HG03159 (cell line): ENCODE results near the gene MAGI1.

Experiments
- ATAC-seq: cut with Tn5 transposase; IDR thresholded peaks from one replicate; pipeline ENCODE4 v1.9.1; 2021; ENCODE audit warnings: mild to moderate bottlenecking, moderate library complexity; ENCODE audit not compliant: unreplicated experiment

The MAGI1 gene

DNA sequence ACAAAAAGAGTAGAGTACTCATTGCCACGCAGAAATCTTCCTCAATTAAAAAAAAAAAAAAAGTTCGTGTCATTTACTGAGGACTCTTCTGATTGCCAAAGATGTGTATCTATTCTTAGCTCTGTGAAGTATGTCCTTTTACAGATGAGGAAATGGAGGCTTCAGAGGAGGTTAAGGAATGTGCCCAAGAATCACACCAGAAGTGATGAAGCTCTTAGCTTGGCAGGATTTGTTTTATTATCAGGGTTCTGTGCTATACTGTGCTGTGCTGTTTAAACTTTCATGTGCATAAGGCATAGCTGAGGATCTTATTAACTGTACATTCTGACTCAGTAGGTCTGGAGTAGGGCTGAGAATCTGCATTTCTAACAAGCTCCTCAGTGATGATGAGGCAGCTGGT lies 685.8 kb downstream of the MAGI1 start:
- ATAC-seq, result no peak

DNA sequence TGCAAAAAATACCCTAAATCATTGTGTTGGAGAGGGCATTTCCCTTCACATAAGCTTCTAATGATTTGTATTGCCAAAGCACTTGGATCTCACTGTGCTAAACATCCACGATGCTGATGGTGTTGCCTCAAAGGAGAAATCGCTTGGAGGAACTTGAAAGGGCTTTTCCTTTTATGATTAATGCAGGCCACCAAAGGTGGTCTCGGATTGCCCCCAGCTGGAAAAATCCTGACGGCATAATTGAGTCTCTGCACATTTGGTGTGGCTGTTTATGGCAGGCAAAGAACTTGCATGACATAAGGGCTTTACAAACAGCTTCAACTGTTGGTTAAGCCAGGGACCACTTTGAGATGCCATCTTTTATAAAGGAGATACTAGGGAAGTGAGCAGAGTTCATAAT lies 687.0 kb downstream of the MAGI1 start:
- ATAC-seq, result no peak

DNA sequence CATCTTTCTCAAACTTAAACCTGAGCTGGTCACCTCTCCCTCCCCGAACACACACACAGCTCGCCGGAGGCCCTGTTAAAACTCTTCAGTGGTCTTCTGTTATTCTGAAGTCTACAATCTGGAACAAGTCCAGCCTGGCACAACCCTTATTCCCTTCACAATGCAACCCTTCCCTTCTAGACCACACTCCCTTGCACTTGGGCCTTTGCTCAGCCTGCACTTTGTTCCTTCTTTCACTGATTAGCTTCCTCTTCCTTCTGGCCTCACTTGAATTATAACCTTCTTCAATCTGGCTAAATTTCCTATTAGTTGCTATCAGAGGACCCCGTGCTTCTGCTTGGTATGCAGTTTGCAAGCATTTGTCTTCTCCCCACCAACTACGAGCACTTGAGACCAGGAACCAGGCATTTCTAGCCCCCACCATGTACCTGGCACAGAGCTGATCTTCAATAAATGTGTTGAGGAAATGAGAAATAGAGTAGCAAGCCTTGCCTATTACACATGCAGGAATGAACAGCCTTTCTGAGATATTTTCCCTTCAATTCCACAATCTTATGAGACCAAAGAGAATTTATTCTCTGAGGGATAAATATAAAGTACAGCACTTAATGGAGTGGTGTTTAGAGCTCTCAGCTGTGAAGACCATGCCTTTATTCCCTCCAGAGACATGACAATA lies 687.8 kb downstream of the MAGI1 start:
- no peak for ATAC-seq

DNA sequence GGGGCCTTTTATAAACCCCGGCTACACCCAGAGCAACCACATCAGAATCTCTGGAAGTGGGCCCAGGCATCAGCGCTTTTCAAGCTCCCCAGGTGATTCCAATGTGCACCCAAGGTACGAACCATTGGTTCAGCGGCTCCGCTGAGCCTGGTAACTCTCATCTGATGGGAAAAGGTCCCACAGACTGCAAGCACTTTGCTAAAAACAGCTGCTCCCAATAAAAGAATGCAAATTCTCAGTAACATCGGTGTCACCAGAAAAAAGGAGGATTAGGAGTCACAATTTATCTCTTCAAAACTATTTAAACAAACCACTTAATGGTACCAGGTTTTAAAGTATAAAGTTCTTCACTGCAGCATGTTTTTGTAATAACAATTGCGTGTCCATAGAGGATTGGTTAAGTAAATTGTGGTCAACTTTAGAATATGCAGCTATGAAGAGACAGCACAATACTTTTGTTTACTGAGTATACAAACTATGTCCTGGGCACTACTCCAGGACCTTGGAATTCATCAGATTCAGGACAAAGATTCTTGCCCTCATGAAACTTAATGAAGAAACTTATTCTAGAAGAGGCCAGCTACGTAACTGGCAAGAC lies 690.2 kb downstream of the MAGI1 start:
- no peak for ATAC-seq

DNA sequence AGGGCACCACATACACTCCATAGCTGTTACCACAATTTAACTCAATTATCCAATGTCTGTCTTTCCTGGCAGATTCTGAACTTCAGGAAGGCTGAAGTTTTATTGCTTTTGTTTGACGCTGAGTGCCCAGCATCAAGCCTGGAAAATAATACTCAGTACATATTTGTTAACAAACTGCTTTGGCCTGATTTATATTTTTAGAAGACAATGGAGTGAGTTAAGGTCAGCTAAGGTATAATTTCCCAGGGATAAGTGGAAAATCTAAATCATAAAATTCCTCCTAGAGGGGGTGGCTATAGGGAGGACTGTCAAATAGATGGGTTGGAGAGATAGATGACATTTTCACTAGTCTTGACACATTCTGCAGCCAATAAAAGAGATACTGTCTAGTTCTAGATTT lies 691.6 kb downstream of the MAGI1 start:
- ATAC-seq, result no peak

DNA sequence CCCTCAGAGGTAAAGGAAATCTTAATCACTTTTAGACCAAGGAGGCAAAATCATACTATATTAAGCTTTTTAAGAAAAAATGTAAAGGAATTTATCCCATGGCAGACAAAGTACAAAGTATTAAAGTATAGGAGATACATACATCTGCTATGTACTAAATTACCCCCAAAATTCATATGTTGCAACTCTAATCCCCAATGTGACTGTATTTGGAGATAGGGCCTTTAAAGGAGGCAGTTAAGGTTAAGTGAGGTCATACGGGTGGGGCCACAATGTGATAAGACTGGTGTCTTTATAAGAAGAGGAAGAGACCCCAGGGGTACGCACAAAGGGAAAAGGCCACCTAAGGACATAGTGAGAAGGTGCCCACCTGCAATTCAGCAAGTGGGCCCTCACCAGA lies 693.9 kb downstream of the MAGI1 start:
- ATAC-seq, result no peak

DNA sequence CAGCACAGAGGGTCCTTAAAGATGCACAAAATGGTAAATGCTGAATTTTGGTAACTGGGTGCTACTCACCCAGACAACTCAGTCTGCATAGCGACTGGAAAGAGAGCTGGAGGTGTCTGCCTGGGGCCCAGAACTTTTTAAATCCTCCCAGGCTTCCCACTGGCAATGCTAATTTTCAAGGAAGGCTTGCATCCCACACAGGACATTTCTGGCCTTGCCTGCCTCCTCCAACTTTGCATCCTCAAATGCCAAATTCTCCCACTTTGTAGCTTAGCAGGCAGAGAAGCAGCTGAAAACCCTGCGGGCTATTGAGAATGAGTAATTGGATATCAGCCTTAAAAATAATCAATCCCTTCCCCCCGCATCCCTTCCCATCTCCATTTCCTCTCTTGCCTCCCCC lies 694.3 kb downstream of the MAGI1 start:
- no peak for ATAC-seq

DNA sequence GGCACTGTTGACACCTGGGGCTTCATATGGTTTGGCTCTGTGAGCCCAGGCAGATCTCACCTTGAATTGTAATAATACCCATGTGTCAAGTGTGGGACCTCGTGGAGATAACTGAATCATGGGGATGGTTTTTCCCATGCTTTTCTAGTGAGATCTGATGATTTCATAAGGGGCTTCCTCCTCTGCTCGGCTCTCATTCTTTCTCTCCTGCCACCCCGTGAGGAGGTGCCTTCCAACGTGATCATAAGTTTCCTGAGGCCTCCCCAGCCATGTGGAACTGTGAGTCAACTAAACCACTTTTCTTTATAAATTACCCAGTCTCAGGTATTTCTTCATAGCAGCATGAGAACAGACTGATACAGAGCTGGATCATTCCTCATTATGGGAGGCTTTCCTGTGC lies 695.0 kb downstream of the MAGI1 start:
- no peak for ATAC-seq

DNA sequence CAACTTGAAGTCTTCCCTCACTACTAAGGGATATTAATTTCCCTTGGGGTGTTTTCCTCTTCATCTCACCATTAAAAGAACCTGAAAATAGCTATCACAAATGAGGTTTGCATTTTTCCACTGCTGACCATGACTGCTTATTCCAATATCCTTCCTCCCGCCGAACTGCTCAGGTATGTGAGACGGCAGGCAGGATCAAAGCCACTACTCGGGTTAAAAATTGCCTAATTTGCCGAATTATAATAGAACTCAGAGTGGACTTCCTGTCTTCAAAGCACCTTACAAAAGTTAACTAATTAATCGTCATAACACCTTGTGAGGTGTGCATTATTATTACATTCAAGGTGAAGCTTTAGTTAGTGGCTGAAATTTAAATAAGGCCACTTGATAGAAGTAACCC lies 695.7 kb downstream of the MAGI1 start:
- ATAC-seq, result no peak

DNA sequence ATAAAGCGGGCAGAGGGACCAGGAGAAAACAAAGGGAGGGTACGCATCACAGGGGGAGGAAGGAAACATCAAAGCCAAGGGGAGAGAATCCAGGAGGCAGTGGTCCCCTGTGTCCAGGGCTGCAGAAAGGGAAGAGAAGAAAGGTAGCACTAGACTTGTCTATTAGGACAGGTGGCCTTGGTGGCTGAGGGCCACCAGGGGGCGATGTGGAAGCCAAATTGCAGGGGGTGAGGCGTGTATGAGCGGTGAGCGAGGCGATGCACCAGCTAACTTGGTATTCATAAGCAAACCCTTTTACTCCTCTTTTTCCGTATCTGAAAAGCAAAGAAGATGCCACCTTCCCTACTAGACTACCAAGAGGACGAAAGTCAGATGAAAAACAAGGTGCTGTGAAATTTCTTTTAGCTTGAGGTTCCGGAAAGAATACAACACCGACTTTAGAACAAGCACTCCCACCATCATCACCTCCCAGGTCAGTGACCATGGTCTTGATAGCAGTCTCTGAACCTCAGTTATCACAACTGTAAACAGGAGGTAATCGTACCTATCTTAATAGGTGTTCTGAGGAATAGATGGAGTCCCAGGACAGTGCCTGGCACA lies 696.5 kb downstream of the MAGI1 start:
- peak; percentile 79 for ATAC-seq

DNA sequence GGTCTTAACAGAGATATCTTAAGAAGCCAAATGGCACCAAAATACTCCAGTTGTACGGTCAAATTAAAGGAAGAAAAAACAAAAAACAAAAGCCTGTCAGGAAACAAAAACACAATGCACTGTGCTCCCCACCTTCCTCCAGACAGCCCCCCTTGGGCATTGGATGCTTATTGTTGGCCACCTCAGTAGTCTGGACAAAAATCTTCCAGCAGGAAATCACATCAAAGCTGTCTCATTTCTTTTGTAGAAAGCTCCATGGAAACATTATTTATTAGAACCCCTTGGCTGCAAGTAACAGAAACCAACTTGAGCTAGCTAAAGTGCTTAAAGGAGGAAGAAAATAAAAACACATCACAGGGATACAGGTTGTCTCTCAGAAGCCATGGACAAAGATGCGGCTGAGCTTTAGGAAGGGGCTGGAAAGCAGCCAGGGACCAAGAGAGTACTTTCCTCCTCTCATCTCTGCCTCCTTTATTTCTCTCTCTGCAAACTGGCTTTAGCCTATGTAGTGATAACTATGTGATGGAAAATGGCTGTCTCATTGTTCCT lies 699.5 kb downstream of the MAGI1 start:
- ATAC-seq, result no peak

DNA sequence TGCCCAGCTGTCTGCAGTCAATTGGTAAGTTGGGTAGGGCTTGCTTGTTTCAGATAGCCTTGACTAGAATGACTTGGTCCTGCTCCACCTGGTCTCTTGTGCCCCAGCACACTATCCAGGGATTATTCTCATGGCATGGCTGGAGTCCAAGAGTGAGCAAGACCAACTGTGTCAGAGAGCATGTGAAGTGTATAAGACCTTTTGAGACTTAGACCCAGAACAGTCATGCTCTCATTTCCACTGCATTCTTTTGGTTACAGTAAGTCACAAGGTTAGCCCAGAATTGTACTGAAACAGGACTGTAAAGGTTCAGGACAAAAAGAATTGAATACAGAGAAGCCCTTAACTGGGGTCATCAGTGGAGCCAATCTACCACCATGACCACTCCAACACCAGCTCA lies 700.1 kb downstream of the MAGI1 start:
- ATAC-seq, result no peak

DNA sequence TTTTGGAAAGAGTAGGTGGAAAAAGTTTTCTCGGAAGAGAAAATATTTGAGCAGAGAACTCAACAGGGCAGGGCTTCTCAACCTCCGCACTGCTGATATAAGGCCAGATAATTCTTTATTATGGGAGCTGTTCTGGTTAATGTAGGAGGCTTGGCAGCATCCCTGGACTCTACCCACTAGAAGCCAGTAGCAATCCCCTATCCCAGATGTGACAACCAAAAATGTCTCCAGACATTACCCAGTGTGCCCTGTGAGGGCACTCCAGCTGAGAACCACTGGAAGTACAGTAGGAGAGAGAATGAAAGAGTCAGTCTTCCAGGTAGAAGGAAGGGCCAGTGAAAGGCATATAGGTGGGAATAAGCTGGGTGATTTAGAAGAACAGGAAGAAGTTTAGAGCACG lies 703.1 kb downstream of the MAGI1 start:
- no peak for ATAC-seq

DNA sequence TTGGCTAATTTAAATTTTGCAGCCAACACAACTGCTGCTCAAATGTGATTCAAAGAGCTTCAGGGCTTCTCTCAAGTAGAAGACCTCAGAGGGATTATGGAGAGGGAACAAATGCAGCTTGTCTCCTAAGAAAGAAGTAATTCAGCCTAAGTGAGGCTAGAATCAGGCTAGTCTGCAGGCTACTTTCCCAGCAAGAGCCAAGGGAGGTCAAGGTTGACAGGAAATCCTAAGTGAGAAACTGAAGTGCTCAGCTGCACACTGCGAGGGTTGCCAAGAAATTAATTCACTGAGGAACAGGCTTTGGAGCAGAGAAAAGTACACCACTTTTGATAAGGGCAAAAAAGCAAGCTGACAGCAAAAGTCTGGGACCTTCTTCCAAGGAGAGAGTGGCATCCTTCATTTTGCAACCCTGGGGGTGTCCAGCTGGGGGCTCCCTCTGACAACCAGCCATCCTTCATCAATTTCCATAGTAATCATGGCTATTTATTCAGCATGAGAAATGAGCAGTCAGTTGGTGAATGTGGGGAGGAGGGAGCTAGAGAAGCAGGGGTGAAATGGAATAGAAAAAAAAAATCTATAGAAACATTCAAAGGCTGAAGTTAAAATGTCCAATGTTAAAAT lies 704.6 kb downstream of the MAGI1 start:
- no peak for ATAC-seq

DNA sequence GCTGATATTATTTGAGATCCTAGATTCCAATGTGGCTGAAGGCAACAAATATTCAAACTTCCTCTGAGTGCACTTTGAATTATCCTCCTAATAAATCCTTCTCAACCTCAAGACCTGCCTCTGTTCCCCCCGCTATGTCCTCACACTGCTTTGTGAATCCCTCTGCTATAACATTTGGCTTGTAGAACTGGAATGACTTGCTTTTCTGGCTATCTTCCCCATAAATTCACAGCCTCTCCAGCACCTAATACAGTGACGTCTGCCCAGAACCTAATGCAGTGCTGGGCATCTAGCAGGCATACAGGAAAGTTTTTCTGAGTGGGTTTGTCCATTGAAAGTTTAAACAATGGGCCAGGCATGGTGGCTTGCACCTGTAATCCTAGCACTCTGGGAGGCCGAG lies 707.0 kb downstream of the MAGI1 start:
- no peak for ATAC-seq

DNA sequence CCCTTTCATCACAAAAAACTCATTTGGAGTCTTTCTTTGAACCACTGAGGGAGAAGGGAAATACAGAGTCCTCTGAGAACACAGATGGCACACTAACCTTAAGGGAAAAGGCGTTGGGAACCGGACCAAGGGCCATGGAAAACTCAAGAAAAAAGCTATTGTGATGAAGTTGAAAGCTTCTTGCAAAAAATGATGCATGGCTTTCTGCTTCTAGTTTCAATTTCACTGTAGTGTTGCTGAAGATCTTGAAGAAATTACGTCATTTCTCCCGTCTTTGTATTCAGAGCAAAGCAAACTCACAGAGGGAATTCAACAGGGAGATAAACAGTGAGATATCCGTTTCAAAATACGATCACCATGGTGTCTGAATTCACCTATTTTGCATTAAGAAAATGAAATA lies 708.6 kb downstream of the MAGI1 start:
- no peak for ATAC-seq

DNA sequence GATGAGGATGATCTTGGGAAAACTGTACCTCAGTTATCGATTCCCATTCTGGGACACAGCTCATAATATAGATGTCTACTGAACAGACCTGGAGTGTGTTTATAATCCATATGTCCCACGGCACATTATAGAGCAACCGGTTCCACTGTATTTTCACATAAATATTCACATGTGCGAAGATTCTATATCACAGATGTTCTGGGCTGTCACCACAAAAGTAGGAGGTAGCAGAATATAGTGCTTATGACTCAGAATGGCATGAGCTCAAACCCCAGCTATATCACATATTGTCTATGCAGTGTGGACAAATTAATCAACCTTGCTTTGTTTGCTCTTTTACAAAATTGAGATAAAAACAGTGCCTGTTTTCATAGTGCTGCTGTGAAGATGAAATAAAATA lies 710.6 kb downstream of the MAGI1 start:
- ATAC-seq, result no peak

DNA sequence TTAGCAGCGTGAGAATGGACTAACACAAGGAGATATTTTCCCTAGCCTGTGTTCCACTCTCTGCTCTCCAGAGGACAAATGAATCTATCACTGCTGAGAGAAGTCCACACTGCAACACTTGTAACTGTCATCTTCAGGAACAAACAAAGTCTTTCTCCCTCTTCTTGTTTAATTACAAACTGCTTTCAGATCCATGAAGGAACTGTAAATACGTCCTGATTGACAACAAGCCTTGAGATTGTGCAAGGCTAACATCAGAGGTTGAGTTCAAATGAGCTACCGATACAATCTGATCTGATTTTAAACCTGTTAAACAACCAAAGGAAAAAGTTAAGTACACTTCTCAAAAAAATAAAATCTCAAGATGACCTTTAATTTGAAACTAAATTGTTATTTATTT lies 712.1 kb downstream of the MAGI1 start:
- no peak for ATAC-seq

DNA sequence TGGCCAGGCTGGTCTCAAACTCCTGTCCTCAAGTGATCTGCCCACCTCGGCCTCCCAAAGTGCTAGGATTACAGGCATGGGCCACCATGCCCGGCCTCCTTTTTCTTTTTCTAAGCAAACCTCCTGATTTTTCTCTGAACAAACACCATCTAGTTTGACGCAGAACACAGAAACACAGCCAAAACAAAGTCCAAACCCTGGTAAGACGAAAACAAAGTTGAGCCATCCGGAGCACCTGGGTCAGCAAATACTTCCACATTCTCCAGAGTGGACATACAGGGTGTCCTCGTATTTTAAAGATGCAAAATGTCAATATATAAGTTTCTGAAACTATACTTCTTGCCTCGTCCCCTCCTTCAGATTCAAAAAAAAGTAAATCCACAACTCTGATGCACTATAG lies 715.8 kb downstream of the MAGI1 start:
- ATAC-seq, result no peak

DNA sequence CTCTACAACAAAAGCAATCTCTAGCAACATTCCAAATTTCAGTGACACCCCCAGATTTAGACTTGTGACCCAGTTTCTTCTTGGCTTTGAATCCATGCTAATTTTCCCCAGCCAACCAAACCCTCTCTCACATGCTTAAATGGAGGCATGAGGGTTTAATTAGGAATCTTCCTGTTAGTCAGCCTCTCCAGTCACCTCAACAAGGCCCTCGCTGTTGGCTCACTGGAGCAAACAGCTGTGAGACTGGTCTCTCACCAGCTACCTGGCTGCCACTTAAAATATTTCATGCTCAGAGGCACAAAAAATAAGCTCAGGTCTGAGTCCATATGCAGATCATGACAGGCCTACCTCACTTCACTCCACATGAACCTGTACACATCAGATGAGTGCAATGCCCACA lies 720.5 kb downstream of the MAGI1 start:
- no peak for ATAC-seq

DNA sequence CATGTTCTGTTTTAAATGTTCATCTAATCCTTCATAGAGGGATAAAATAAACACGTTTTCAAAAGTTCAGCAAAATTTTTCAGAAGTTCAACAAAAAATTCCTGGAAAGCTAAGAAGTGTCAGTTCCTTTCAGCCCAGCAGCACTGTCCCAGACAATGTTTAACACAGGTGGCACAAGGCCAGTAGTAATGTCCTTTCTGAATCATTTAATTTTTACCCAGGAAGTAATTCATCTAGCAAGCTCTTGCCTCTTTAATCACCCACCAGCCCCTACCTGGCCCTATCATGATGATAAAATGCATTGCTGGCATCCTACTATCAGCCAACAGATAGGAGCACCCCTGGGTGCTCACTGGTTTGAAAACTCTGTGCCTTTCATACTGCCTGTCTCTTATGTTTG lies 723.8 kb downstream of the MAGI1 start:
- no peak for ATAC-seq

DNA sequence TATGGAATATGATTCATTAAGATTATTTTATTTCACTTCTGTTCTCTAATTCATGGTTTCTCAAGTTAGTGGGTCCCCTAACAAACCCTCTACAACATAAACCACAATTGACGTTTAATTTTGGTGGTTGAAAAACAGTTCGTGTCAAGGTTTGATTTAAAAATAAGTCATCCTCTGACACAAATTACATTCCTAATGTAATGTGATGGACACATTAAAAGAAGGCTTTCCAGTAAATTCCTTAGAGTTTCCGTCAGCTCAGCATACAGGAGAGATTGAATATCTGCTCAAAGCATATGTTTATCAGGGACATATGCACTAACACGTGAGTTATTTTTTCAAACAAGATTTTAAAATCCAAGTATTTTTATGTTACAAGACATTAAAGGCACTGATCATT lies 724.4 kb downstream of the MAGI1 start:
- no peak for ATAC-seq
